ACC112 (cell line): ENCODE data around the gene PDE4B.

Source experiments
- H2AFZ ChIP-seq: fragments of 200-600 bp; sonication (generic); one replicate; pipeline ENCODE4 v1.6.0; 2017; ENCODE audit warnings: antibody characterized with exemption, low read length; ENCODE audit not compliant: unreplicated experiment
- H3K27ac ChIP-seq: fragments of 200-600 bp; sonication (generic); 2 replicates; pipeline ENCODE4 v1.5.1; 2014; ENCODE audit warnings: low read depth, mild to moderate bottlenecking, antibody characterized with exemption, low read length, moderate library complexity
- H3K27me3 ChIP-seq: fragments of 200-600 bp; sonication (generic); 2 replicates; pipeline ENCODE4 v1.6.1; 2014; ENCODE audit warnings: mild to moderate bottlenecking, antibody characterized with exemption, low read length, moderate library complexity, mixed read lengths; ENCODE audit not compliant: insufficient read depth
- H3K36me3 ChIP-seq: fragments of 200-600 bp; sonication (generic); 2 replicates; pipeline ENCODE4 v1.6.1; 2016; ENCODE audit warnings: mild to moderate bottlenecking, antibody characterized with exemption, low read length, moderate library complexity, mixed read lengths; ENCODE audit not compliant: insufficient read depth
- H3K4me1 ChIP-seq: fragments of 200-600 bp; sonication (generic); one replicate; pipeline ENCODE4 v1.6.1; 2016; ENCODE audit warnings: low read length, mixed read lengths; ENCODE audit not compliant: insufficient read depth, unreplicated experiment, control insufficient read depth
- H3K4me3 ChIP-seq: fragments of 200-600 bp; sonication (generic); 2 replicates; pipeline ENCODE4 v1.5.1; 2014; ENCODE audit warnings: mild to moderate bottlenecking, low read depth, low read length
- H3K79me2 ChIP-seq: fragments of 200-600 bp; sonication (generic); one replicate; pipeline ENCODE4 v1.6.0; 2016; ENCODE audit warnings: low read length; ENCODE audit not compliant: control insufficient read depth, unreplicated experiment, insufficient read depth

Gene PDE4B

GRCh38 chr1:65949230-65949626 lies 156.5 kb downstream of the PDE4B start:
- Histone ChIP-seq H3K27ac (peak overlapping the region; percentile 78; the same call in 1 of the 2 replicates), H3K4me1 (peaks cover 25% of the 10 kb centered on the region), H3K36me3 (no peaks in the 10 kb centered on the region), H3K79me2 (no peaks in the 10 kb centered on the region), H3K4me3 (no peak overlapping the region), H3K27me3 (no peaks in the 10 kb centered on the region), H2AFZ (peak overlapping the region; percentile 41)

- no peaks in the 10 kb centered on the region for H3K36me3 ChIP-seq
- H3K4me1 ChIP-seq = peaks cover 25% of the 10 kb centered on the region
- no peaks in the 10 kb centered on the region for H3K27me3 ChIP-seq
- no peak overlapping the region for H2AFZ ChIP-seq
- no peak overlapping the region for H3K4me3 ChIP-seq
- no peak overlapping the region for H3K27ac ChIP-seq
- H3K79me2 ChIP-seq = no peaks in the 10 kb centered on the region
These were observed 157.2 kb downstream of the PDE4B start for GRCh38 chr1:65949933-65950332.

DNA sequence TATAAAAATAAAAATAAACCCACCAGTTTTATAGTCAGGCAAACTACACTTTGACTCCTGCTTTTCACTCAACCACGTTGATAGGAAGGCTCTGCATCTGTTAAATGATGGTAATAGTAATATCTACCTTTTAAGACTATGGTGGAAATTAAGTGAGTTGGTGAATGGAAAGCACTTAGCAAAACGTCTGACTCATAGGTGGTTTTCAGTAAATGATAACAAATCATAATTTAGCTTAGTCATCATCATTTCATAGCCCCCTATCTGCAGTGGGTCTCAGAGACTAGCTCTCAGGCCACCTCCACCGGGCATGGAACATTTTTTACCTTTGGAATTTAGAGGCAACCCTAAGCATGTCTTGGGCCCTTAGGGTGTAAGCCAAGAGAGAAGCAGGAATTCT lies 160.0 kb downstream of the PDE4B start:
- peak overlapping the region; percentile 59 for H2AFZ ChIP-seq
- no peaks in the 10 kb centered on the region for H3K79me2 ChIP-seq
- H3K27ac ChIP-seq = peak overlapping the region; percentile 50
- H3K36me3 ChIP-seq = no peaks in the 10 kb centered on the region
- peaks cover 25% of the 10 kb centered on the region for H3K4me1 ChIP-seq
- H3K27me3 ChIP-seq = no peaks in the 10 kb centered on the region
- H3K4me3 ChIP-seq = no peak overlapping the region

GRCh38 chr1:65953170-65953569 lies 160.5 kb downstream of the PDE4B start:
- Histone ChIP-seq H2AFZ (peak overlapping the region; percentile 59), H3K79me2 (no peaks in the 10 kb centered on the region), H3K4me1 (peaks cover 25% of the 10 kb centered on the region), H3K27ac (peak overlapping the region; percentile 50), H3K36me3 (no peaks in the 10 kb centered on the region), H3K4me3 (no peak overlapping the region), H3K27me3 (no peaks in the 10 kb centered on the region)

DNA sequence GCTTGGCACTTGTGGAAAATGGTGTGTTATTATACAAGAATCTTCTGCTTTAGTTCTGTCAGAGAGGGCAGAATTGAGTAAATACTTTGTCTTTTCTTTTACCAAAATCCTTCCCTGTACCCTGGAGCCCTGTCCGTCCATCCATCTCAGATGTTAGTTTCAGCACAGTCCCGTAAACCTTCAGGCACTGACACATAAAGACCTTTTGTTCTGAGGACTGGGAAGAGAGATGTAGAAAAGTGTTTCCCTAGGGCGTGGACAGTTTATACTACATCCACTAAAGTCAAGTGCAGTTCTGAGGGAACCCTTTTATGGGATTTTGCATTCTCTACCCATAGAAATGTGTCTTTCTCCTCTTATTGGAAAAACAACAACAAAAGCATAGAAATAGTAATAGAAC lies 162.4 kb downstream of the PDE4B start:
- Histone ChIP-seq H3K4me1 (peaks cover 11% of the 10 kb centered on the region), H3K79me2 (no peaks in the 10 kb centered on the region), H2AFZ (no peak overlapping the region), H3K36me3 (no peaks in the 10 kb centered on the region), H3K4me3 (no peak overlapping the region), H3K27me3 (no peaks in the 10 kb centered on the region), H3K27ac (no peak overlapping the region)

DNA sequence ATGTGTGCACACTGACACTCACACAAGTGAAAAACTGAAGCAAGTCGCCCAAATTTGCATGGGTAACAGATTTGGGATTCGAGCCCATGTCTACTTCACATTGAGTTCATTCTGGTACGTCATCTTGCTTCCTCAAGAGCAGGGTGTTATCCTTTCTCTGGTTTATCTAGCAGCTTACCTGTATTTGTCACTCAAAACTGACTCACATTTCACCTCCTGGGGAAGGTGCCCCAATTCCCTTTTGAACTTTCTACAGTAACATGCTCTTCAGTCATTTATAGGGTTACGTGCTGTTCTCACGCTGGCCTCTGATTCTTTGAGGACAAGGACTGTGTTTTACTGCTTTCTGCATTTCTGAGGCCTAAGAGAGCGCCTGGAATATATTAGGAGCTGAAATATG lies 162.8 kb downstream of the PDE4B start:
- H3K79me2 ChIP-seq = no peaks in the 10 kb centered on the region
- H3K4me1 ChIP-seq = peaks cover 11% of the 10 kb centered on the region
- no peaks in the 10 kb centered on the region for H3K36me3 ChIP-seq
- no peak overlapping the region for H2AFZ ChIP-seq
- no peak overlapping the region for H3K27ac ChIP-seq
- H3K27me3 ChIP-seq = no peaks in the 10 kb centered on the region
- H3K4me3 ChIP-seq = no peak overlapping the region

- Histone ChIP-seq H3K36me3 (no peaks in the 10 kb centered on the region), H3K27me3 (no peaks in the 10 kb centered on the region), H2AFZ (no peak overlapping the region), H3K4me3 (no peak overlapping the region), H3K79me2 (no peaks in the 10 kb centered on the region), H3K4me1 (no peaks in the 10 kb centered on the region), H3K27ac (no peak overlapping the region)
These were observed 166.1 kb downstream of the PDE4B start for GRCh38 chr1:65958561-65959350.

DNA sequence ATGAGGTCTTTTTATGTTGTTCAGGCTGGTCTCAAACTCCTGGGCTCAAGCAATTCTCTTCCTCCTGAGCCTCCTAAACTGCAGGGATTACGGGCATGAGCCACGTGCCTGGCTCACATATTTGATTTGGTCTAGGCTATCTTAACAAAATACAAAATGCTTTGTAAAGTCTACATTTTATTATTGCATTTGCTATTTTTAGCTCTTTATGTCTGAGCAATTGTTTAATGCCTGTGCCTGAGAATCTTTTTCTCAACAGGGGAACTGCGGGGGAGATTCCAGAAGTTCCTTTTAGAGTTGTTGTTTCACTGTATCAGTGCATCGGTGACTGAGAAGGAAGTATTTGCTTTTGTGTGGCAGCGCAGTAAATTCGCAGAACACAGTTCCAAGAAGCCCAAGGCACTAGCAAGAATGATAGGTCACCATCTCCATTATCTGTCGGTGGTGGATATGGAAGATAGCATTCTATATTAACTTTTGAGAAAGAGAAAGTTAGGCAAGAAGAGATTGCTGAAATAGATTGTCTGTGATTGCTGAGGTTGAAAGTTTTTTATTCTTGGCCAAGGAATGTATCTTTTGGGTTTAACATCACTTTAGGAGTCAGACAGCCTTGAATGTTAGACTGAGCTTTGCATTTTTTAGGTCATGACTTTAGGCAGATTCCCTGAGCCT lies 167.3 kb downstream of the PDE4B start:
- no peaks in the 10 kb centered on the region for H3K27me3 ChIP-seq
- no peak overlapping the region for H3K27ac ChIP-seq
- H3K36me3 ChIP-seq = no peaks in the 10 kb centered on the region
- H2AFZ ChIP-seq = peak overlapping the region; percentile 31
- H3K4me1 ChIP-seq = no peaks in the 10 kb centered on the region
- H3K4me3 ChIP-seq = peak overlapping the region; percentile 38
- no peaks in the 10 kb centered on the region for H3K79me2 ChIP-seq

GRCh38 chr1:65963156-65963888 lies 170.6 kb downstream of the PDE4B start:
- no peaks in the 10 kb centered on the region for H3K4me1 ChIP-seq
- H3K27ac ChIP-seq = no peak overlapping the region

DNA sequence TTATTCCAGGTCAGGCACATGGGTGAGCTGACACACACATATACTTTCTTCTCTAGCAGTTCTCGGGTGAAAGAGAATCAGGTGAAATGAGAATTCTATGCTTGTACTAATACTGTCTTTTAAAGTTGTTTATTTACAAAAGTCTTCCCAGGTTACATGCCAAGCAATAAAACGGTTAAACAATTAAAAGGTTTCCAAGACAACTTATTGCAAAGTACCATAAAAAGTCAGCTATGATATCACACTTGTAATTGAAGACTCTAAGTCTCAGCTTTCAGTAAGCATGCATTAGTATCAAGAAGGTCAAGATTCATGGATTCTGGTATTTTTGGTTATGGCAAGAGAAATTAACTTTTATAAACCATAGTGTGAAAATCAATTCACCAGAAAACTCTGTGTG lies 171.4 kb downstream of the PDE4B start:
- Histone ChIP-seq H3K27ac (no peak overlapping the region), H2AFZ (no peak overlapping the region), H3K4me3 (no peak overlapping the region), H3K36me3 (no peaks in the 10 kb centered on the region), H3K79me2 (no peaks in the 10 kb centered on the region), H3K27me3 (no peaks in the 10 kb centered on the region), H3K4me1 (no peaks in the 10 kb centered on the region)

More at GRCh38 chr1:65963156-65963888, 170.6 kb downstream of the PDE4B start:
- no peaks in the 10 kb centered on the region for H3K79me2 ChIP-seq
- no peaks in the 10 kb centered on the region for H3K36me3 ChIP-seq
- H3K4me3 ChIP-seq = no peak overlapping the region
- H2AFZ ChIP-seq = no peak overlapping the region
- no peaks in the 10 kb centered on the region for H3K27me3 ChIP-seq
